GM19193 (cell line): ENCODE results near the gene FGD4.

Source experiments
- POLR2A ChIP-seq: IDR thresholded peaks from 4 replicates; pipeline ENCODE4 v1.6.1; 2011; ENCODE audit not compliant: insufficient read depth, insufficient read length; ENCODE audit errors: extremely low read depth

FGD4 gene

DNA sequence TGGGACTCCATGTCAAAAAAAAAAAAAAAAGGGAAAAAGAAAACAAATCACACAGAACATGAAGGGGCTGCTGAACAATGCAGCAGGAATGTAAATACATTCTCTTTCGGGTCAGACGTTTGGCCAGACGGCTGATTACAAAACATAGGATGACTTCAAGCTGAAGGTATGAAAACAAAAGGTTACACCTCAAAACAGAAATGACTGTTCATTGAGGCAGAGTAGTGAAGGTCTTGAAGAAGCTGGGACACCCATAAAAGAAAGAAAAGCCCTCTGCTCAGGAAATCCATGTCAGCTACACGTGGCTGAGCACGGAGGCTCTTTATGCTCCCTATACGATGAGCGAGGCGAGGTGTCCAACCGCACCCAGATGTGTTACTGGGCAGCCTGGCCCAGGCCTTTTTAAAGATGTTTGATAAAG lies 37.7 kb downstream of the FGD4 start:
- no peak for TF ChIP-seq POLR2A

DNA sequence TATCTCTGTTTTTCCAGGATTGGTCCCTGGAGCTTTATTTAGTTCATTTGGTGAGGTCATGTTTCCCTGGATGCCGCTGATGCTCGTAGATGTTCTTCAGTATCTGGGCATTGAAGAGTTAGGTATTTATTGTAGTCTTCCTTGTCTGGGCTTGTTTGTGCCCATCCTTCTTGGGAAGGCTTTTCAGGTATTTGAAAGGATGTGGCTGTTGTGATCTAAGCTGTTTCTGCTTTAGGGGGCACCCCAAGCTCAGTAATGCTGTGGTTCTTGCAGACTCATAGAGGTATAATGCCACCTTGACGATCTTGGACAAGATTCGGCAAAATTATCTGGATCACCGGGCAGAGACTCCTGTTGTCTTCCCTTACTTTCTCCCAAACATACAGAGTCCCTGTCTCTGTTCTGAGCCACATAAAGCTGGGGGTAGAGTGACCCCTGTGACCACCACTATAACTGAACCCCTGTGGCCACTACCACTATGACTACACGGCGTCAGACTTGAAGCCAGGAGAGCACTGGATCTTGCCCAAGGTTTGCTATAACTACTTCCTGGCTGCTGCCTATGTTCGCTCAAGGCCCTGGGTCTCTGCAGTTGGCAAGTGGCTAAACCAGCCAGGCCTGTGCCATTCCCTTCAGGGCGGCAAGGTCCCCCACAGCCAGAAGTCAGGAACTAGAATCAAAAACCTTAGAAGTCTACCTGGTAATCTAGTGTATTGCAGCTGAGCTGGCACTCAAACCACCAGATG lies 40.9 kb downstream of the FGD4 start:
- TF ChIP-seq POLR2A: no peak

DNA sequence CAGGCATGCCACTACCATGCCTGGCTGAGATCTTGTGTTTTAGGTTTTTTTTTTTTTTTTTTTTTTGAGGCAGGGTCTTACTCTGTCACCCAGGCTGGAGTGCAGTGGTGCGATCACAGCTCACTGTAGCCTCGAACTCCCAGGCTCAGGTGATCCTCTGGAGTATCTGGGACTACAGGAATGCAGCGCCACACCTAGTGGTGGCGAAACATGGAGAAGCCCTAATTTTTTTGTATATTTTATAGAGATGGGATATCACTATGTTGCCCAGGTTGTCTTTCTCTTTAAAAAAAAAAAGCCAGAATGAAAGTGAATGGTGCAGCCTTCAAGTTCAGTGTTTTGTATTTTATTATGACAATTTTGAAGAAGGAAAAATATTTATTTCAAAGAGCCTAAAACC lies 44.1 kb downstream of the FGD4 start:
- no peak for TF ChIP-seq POLR2A

DNA sequence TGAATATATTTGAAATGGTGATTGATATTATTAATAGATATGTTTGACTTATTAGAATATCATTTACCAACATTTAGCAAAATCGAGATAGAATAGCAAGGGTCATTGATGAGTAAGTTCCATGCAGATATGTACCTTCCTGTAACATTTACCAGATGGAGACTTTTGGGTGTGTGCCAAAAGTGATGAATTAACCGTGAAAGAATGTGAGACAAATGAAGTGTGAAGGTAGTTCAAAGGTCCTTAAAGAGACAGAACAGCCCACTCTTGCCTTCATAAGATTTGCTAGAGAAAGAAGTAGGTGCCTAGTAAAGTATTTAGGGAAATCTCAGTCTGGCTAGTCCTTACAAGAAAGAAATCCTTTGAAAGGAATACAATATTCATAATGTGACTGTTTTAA lies 45.5 kb downstream of the FGD4 start:
- no peak for TF ChIP-seq POLR2A

DNA sequence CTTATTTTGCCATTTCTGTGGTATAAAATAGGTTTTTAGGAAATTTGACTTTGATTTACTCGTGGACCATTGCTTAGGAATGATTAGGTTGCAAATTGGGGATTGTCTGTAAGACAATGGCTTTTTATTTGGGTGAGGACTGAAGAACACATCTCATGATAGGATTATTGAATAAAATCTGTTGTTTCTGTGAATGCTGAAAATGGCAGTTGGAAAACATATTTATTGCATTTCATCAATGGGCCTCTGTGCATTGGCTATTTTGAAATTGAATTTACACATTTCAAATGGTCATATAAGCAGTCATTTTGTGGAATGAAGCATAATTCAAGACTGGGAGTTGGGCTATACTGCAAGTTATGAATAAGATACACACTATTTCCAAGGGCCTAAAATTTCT lies 46.0 kb downstream of the FGD4 start:
- TF ChIP-seq POLR2A: no peak

DNA sequence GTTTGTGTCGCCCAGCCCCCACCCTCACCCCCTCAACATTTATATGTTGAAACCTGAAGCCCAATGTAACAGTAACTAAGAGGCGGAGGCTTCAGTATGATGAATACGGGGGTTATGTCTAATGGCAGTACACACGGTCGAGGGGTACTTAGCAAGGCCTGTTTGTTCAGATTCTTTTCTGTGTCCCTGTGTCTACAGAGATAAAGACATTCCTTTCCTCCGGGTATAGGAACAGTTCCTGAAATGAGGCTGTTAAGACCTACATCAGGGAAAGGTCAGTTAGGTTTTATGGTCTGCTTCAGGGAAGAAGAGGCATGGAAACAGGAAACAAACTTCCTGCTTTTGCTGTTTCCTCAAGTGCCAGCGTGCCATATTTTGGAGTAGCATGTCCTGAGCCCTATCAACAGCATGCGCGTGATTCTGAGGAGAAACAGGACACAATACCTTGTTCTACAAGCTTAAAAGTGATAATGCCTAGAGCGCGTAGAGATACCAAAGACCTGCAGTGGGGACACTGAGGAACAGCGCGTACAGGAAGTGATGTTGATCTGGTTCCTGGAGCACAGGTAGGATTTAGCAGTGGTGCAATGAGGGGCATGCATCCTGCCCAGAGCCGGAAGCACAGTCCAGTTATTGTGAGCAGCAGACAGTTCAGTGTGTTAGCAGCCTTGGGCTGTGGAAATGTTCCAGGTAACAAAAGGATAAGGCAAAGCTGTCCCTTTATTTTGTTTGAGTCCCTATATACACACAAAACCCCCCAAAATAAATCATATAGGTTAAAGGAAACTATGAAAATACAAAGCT lies 47.2 kb downstream of the FGD4 start:
- no peak for TF ChIP-seq POLR2A

DNA sequence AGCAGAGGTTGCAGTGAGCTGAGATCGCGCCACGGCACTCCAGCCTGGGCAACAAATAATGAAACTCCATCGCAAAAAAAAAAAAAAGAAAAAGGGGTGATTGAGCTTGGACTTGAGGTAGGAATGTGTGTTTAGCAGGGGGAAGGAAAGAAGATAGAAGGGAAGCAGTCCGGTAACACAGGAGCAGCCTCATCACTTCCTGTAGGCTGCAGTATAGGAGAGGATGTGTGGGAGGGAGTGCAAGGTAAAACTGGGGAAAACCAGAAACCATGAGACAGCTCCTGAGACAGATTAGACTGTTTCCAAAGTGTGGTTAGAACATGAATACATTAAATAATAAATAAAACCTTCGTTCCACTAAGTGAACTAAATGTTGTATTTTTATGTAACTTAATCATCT lies 49.2 kb downstream of the FGD4 start:
- TF ChIP-seq POLR2A: no peak

DNA sequence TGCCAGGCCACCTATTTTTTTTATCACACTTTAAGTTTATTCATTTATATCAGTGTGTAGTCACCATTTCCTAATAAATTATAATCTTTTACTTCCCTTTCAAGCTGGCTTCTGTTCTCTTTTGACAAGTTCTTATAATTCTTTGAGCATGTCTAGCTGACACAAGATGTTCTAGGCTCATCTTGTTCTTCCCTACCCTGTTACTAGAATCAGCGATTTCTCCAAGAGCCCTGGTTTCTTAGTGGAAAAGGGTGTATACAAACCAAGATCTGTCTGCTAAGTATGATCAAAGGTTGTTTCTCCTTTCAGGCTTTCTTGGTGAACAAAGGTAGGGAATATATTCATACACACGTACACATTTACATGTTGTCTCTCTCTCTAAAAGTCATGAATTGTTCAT lies 51.0 kb downstream of the FGD4 start:
- no peak for TF ChIP-seq POLR2A

DNA sequence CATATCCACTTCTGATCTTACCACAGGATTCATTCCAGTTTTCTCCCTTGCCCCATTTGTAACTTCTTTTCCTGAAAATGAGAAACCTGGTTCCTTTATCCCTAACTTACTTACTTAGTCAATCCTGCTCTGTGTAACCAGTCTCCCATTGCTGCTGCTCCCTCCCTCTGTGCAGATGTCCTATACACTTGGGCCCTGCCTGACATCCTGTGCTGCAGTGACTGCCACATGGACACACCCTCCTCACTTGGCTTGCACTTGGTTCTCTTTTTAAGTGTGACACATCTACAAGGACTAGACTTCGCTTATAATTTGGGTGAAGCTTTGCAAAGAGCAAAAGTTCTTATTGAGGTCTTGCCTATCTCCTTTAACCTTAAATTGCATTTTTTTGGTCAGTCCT lies 51.4 kb downstream of the FGD4 start:
- no peak for TF ChIP-seq POLR2A

DNA sequence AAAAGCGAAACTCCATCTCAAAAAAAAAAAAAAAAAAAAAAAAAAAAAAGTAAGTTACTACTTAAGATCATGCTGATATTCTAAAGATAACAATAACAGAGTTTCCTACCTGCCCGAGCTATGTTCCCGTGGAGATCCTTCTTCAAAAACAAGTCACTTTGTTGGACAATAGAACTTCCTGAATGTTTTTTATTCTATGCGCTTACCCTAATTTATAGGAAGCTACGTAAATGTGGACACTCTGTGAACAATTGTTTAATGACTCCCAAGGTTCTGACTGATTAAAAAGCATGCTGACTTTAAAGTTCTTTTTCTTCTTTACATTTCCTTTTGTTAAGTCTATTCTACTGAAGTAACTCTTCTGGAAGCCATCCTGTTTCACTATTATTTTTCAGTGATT lies 52.5 kb downstream of the FGD4 start:
- TF ChIP-seq POLR2A: no peak

DNA sequence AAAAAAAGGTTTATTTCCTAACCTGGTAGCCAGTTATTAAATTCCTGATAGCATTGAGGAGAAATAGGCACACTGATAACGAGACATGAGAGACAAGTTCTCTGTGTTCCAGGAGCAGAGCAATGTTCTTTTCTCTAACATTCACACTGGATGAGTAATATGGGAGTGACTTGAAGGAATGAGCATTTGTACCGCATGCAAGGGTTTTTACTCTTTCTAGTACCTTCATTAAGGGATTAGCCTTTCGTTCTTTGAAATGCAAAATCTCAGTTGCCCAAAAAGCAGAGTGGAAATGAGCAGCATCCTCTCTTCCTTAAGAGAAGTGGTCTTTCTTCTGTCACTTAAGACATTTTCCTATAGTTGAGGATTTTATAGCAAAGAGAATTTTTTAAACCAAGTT lies 54.7 kb downstream of the FGD4 start:
- no peak for TF ChIP-seq POLR2A

DNA sequence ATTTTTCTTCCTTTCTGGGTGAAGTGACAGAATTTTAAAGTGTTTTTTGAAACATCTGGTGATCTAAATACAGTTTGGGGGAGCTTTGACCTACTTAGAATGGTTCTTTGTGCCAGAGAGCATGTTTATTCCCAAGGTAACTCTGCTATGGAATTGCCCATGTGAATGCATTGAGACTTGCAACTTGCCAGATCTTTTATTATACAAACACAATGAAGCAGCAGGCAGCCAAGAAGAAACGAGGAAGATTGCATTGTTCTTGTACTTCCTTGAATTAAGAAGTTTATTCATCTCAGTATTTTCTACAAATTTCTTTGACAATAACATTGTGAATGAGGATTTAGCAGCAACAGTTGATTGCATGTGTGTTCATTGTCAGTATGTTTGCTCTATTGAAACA lies 55.5 kb downstream of the FGD4 start:
- no peak for TF ChIP-seq POLR2A

DNA sequence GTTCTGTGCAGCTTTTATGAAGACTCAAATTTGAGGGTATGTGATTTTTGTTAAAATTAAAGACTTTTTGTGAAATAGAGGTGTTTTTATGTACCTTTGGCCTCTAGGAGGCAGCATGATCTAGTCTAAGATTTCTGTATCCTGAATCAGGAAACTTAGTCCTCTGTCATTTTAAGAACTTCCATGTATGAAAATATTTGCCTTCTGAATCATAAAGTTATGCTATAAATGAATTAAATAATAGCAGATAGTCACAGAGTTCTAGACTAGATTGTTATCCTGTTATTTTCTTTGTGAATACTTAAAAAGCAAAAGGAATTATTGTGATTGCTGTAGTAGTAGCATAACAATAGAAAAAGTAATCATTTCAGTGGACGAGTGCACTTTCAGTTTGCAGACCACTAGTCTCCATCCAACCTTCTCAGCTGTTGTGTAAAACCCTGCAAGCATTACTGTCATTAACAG lies 56.3 kb downstream of the FGD4 start:
- TF ChIP-seq POLR2A: no peak

DNA sequence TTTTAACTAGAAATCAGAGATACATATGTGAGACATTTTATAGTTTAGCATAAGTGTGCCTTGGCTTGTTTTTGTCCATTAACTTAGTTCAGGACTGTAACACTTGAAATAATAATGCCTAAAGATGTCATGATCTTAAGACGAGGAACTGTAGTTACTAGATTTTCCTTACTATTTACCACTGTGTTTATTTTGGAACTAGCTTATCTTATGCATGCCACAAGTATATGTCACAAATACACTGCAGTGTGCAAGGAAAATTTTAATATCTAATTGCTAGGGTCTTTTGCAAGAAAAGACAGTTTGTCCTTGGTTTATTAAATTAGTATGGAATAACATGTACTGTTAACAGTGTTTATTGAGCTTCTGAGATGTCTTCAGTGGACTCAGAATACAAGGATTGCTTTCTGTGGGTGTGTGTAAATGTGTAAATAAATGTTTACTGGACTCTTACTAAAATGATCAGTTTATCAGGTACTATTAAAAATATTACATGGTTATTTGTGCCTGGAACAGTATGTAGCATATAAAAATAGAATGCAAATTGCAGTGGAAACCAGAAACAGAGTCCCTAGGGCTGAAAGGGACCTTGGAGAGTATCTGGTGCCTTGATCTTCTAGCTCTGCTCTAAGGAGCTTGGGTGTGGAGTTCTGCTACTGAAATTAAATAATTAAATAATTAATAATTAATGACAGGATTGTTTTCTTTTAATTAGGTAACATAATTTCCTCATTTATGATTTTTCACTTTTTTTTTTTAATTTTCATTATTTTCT lies 58.1 kb downstream of the FGD4 start:
- TF ChIP-seq POLR2A: no peak

DNA sequence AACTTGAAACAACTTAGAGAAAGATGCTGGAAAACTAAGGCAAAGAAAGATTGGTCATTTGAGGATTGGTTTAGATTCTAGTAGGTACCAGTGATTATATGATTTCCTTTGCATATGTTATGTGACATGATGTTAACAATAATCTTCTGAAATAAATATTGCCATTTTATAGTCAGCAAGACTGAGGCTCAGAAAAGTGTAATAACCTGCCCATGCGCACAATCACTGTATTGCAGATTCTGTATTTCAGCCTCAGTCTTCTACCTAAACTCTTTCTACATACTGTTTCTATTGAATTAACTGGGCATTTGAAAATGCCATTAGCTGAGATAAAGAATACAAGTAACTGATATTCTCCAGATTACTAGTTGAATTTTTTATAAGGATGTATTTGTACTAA lies 61.3 kb downstream of the FGD4 start:
- TF ChIP-seq POLR2A: no peak

DNA sequence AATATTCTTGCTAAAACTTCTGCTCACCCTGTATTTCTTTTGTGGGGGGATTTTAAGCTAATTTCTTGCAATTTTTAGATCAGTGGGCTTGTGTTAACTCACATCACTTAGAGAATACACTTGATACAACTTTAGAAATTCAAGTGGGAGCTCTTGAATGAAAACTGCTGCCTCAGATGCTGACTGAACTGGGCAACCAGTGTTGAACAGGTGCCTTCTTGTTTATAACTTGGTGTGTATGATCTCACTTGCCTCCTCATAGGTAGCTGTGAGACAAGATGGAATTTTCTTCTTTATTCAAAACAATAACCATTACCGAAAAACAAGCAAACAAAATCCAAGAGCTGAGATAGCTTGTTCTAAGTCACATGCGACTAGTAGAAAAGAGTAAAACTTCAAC lies 63.5 kb downstream of the FGD4 start:
- TF ChIP-seq POLR2A: no peak

DNA sequence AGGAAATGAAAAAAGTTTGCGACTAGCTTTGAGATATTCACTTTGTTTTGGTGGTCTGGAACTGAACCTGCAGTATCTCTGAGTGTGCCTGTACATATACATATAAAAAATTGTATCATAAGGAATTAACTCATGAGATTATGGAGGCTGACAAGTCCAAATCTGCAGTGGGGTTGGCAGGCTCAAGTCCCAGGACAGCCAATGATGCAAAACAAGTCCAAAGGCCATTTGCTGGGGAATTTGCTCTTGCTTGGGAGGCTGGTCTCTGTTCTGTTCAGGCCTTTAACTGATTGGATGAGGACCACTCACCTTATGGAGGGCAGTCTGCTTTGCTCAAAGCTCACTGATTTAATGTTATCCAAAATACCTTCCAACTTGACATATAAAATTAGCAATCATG lies 66.8 kb downstream of the FGD4 start:
- TF ChIP-seq POLR2A: no peak
